Measurements from ENCODE around the gene SLC23A3.

GRCh38 chr2:219124381-219125110 lies 45.3 kb downstream of the SLC23A3 start:
- TF ChIP-seq CTCF (IDR thresholded peaks at IDR 0.05) (no peak), POLR2A (IDR thresholded peaks at IDR 0.05) (no peak), EP300 (IDR thresholded peaks at IDR 0.05) (no peak)
